HG03460 (cell line): Measurements from ENCODE around the gene R3HDM1.
A peak's percentile ranks its signal among the peaks of the same experiment; 100 is the strongest.
"Not testable (repeated sequence)": the region's sequence is repeated elsewhere in the genome, so short reads cannot be mapped to it uniquely, and the experiment has no call there.

Source experiments
- ATAC-seq: cut with Tn5 transposase; IDR thresholded peaks from one replicate; pipeline ENCODE4 v1.9.1; 2021; ENCODE audit not compliant: unreplicated experiment

R3HDM1 gene

DNA sequence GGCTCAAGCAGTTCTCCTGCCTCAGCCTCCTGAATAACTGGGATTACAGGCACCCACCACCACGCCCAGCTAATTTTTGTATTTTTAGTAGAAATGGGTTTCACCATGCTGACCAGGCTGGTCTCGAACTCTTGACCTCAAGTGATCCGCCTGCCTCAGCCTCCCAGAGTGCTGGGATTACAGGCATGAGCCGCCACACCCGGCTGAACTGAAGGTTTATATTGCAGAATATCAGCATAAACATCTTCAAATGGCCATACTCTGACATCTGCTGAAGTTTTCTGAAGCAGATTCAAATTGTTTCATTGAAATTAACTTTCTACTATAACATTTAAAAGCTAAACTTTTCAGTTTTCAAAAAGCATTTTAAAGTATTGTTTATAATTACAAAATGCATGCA lies 172.8 kb downstream of the R3HDM1 start:
- ATAC-seq, result not testable (repeated sequence)

DNA sequence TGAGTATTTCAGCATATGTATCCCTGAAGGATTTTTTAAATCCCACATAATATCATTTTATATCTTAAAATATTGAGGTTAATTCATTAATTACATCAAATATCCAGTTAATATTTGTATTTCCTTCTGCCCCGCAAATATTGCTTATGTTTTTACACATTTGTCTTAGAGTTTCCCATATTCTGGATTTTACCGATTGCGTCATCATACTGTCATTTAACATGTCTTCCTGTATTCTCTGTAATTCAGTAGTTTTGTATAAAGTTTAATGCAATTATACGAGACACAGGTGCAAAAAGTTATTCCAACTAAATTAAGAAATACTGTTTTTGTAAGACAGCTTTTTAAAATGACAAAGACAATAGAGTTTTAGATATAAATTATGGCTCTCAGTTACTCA lies 176.9 kb downstream of the R3HDM1 start:
- no peak for ATAC-seq

DNA sequence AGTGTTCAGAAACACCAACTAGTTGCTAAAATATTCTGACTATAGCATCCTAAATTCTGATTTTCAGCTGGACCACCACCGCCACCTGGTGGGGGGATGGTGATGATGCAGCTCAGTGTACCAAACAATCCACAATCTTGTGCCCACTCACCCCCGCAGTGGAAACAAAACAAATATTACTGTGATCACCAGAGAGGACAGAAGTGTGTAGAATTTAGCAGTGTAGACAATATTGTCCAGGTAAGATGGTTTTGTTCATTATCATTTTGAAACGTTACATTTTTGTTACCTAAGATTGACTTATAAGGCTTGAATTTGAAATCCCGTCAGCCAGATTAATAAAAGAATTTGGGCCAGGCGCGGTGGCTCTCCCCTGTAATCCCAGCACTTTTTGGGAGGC lies 178.7 kb downstream of the R3HDM1 start:
- peak; percentile 61 for ATAC-seq

DNA sequence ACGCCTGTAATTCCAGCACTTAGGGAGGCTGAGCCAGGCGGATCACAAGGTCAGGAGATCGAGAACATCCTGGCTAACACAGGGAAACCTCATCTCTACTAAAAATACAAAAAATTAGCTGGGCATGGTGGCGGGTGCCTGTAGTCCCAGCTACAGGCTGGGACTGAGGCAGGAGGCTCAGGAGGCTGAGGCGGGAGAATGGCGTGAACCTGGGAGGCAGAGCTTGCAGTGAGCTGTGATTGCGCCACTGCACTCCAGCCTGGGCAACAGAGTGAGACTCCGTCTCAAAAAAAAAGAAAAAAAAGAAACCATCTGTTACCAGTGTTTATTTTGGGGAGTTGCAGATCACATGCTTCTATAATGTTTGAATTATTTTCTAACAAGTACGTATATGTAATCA lies 183.8 kb downstream of the R3HDM1 start:
- ATAC-seq, result not testable (repeated sequence)

DNA sequence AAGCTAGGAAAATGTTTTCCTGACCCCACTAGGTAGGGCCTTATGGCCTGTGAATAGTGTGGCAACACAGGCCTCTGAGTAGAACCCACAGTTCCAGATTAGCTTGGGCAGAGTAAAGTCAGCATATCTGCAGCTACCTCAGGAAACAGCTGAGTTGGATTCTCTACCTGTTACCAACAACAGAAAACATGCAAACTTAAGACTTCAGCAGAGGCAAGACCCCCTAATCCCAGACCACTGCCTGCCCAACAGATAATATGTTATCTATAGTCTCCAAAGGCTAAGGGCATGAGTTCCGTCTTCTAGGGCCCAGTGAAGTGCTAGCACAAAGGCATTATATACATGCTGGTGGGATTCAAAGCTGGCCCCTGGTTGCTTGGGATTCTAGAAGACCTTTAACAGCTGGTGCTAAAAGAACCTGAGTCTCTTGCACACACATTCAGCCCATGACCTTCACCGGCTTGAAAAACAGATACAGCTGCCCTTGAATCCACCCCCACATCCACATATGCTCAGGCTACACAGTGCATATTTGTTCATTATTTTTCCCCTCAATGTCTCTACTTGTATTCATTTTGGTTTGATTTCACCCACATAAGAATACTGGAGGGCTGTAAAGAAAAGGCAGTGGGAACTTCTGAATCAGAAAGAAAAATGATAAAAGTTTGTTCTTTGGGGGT lies 196.9 kb downstream of the R3HDM1 start:
- no peak for ATAC-seq

DNA sequence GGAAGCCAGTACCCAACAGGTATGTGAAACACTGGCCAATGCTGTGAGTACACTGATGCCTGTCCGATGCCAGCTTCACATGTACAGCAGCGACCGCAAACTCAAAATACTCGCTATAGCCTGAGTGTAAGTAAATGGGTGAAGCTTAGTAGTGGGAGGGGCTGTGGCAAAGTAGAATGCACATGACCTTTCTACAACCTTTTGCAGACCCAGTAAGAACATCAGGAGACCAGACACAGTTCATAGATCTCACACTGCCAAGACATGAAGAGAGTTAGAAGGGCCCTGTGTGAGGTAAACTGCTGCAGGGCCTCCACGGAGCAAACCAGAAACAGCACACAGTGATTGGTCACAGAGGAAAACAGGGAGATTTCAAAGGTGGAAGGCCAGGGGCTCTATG lies 201.3 kb downstream of the R3HDM1 start:
- ATAC-seq, result no peak

DNA sequence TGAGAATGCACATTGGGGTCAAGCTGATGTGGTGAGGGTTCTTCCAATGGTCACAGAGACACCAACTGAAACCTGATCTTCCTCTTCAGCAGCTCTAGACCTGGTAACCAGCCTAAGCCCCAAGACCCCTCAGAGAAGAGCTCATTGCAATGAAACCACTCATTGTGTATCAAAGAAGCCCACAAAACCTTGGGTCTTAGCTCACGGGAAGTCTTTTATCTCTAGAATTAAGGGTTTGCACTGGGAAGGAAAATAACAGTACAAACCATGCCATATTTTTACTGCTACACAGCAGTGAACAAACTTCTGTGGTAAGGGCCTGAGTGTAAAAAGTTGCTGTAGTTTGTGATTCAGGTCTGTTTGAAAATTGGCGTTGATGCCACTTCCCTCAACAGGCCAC lies 201.8 kb downstream of the R3HDM1 start:
- no peak for ATAC-seq

DNA sequence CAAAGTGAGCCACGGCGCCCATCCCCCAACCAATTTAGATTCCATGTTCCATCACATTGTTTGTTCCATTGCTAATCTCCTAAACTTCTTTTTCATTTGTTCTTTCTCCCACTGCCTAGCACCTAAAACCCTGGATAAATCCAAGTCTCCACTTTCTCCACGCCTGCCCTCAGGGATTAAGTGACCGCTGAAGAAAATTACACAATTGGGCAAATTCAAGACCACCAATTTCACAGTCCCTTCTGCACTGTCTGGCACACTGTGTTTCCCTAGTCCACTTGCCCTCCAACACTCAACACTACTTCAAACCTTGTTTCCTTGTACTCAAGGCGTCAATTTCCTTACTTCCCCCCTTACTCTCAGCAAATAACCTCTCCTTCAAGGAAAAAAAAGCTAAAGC lies 205.3 kb downstream of the R3HDM1 start:
- ATAC-seq, result no peak

DNA sequence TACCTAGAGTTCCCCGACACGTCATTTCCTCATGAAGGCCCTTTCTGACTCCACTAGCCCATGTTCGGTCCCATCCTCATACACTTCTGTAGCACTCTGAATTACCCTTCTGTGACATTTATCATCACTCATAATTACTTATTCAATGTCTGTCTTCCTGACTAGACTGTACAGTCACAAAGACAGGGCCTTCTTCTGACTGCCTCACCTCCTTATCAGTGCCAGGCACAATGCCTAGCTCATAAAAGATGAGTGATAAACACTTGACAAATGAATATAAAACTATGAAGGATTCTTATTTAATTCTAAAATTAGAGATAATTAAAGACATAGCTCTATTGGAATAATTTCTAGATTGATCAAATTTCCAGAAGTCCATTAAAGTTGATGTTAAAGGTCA lies 208.9 kb downstream of the R3HDM1 start:
- ATAC-seq, result no peak

DNA sequence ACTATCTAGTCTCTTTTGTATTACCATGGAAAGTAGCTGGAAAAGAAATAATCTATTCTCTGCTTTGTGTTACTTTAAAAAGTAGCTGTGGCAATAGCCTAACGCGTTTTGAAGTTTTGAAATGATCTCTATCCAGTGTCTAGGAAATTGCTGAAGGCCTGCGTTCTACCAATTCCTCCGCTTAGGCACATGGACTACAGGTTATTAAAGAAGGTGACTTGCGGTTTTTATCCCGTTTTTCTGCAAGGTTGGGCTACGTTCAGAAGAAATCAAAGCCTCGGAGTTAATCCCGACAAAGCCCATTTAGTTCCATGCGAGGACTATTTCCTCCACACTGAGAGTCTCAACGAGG lies 209.7 kb downstream of the R3HDM1 start:
- ATAC-seq, result no peak

DNA sequence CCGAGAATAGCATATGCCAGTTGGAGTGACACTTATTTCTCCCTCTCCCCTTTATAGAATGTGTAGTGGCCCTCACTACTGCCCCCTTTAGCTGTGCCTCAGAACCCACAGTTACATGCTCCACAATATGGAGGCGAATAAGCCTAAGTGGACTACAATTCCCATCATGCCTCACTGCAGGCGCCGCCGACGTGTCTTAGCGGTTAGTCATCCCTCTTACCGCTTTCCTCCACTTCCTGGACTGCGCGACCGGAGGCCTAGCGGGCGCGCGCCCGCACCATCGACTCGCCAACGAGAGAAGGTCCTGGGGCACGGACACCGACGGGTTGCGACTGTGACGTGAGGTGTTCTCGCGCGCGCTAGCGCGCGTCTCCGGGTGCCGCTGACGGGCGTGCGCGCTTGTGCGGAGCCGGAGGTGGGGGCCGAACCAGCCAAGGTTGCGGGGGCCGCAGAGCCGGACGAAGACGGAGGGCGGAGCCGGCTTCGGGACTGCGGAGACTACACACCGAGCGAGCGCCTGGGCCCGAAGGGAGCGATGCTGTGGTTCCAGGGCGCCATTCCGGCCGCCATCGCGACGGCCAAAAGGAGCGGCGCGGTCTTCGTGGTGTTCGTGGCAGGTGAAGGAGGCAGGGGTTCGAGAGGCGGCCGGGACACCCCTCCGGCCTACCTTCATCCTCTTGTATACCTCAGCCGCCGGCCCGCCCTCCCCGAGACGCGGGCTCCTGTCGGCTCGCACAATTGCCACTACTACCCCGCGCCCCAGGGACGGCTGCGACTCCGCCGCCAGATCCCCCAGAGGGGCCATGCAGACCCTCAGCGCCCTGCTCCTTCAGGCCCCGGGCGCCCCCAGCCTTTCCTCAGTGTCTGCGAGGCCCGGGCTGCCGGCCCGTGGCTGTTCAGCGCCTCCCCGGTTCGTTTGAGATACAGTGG lies 210.4 kb downstream of the R3HDM1 start, which contains the start of gene UBXN4:
UBXN4 (plus strand) TSS at position 461 of the 930 bp plus-strand sequence; CDS start at position 536, 75 bp downstream.
- ATAC-seq, result peak; percentile 87

DNA sequence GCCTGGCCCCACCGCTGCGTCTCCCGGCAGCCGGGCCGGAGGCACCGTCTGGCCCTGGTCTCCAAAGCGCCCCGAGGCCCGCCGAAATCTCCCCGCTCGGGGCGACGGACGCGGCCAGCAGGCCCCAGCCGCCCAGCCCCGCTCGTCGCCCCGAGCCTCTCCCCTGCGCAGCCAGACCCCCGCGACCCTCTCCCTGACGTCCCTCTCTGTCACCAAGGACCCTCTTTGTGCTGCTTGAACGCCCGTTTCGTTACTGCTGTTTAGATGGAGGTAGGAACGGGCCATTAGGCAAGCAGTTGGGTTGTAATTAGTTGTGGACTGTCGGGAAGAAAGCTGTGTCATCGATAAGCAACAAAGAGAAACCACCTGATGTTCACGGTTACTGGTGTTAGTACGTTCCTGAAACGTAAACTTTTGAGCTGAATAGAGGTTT lies 211.1 kb downstream of the R3HDM1 start:
- ATAC-seq, result peak; percentile 13

DNA sequence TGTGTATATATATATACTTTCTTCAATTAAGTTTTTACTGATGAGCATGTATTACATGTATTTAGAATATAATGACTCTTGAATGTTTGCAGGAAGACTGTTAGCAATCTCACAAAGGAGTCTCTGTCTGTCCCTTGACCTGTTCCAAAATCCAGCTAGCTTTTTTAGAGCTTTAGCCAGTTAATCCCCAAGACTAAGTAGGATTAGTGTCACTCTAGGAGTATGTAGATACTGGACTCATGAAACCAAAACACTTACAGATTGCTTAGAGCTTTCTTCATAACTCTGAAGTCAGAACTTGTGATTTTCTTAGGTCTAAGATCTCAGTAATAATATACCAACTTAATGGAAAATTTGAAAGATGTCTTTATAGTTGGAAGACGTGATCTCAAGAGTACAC lies 212.6 kb downstream of the R3HDM1 start:
- ATAC-seq, result no peak

DNA sequence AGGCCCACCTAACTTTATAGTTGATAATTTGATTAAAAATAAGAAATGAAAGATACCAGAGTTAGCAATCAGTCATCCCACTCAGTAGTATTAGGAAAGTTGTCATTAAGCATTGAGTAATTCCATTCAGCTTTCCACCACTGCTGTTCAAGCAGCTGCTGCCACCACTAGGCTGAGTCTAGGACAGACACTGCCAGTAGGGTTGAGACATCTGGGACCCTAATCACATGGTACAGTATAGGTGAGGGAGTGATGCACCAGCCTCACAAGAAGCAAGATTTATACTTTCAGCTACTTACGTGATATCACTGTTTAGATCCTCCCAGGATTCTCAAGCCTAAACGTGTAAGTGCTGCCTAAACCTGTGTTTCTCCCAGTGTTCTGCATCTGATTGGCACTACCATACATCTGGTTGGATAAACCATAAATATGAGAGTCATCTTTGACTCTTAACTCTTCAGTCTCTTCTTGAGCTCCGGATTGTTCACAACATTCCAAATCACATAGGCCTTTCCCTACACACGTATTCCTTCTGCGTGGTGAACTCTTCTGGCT lies 213.6 kb downstream of the R3HDM1 start:
- ATAC-seq, result no peak

DNA sequence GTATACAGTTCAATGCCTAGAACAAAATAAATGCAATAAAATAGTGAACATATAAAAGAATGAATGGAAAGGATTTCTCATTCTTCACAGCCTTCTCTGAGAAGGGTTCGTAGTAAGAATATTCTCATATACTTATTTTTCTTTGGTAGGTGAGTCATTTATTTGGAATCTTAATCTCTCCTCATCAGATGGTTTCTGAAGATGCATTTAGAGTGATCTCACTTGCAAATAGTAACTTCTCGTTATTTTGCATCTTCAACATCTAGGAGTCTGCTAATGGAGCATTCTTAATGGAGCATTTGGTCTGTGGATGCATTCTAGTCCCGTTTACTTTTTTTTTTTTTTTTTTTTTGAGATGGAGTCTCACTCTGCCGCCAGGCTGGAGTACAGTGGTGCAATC lies 214.3 kb downstream of the R3HDM1 start:
- no peak for ATAC-seq

DNA sequence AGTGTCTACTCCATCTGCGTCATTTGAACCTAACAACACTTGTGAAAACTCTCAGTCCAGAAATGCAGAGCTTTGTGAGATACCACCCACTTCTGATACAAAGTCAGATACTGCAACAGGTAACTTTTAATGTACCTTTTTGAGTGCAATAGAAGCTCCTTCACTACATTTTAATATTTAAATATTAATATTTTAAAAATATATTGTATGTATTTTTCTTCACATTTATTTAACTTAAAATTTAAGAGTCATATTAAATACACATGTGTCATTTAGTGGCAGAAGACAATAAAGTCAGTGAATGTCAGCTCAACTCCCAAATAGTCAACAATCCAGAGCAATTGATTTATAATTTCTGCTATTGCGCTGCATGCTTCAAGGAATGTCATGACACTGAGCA lies 224.3 kb downstream of the R3HDM1 start:
- ATAC-seq, result no peak

DNA sequence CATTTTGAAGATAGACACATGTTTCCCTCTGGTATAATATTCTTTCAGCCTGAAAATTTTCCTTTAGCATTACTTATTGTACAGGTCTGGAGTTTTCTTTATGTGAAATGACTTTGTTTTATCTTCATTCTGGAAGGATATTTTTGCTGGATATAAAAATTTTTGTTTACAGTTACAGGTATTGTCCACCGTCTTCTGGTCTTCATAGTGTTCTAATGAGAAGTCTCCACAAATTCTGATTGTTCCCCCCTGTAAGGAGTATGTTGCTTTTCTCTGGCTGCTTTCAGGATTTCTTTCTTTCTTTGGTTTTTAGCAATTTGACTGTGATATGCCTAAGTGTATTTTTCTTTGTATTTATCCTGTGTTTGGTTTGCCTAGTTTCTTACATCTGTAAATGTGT lies 225.4 kb downstream of the R3HDM1 start:
- no peak for ATAC-seq

DNA sequence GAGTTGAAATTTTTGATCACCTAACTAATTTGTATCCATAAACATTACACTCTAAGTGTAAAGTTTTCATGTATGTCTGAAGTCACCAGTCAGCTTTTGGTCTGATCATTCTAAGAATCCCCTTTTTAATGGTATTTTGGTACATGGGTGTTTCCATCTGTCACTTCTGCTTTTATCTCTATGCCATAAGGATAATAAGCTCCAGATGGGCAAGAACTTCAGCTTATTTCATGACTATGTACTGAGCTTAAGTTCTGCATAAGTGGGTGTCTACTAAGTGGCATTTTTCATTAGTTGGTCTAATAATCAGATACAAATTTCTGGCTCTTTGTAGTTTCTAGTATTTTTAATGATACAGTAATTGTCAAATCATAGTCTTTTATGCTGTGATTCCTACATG lies 230.7 kb downstream of the R3HDM1 start:
- ATAC-seq, result no peak

DNA sequence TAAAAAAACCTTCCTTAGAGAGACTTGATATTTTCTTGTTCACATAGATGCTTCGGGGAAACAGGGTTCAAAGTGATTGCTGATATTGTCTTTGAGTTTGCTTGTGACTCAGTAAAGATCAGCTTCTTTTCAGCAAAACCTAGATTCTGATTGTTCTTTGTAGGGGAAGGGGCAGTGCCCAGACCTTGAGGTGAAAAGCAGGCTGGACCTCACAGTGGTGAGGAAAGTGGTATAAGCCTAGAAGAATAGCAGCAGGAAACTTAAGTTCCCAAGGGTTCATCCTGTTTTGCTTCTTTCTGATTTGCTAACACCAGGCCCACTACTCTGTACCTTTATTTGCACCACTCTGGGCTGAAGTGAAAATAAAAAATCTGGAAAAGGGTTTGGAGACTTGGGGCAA lies 231.2 kb downstream of the R3HDM1 start:
- no peak for ATAC-seq

DNA sequence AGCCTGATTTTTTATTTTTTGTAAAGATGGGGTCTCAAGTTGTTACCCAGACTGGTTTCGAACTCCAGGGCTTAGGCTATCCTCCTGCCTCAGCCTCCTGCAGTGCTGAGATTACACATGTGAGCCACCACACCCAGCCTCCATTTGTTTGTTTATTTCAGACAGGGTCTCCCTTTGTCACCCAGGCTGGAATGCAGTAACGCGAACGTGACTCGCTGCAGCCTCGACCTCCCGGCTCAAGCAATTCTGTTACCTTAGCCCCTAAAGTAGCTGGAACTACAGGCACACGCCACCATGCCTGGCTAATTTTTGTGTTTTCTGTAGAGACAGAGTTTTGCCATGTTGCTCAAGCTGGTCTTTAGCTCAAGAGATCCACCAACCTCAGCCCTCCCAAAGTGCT lies 237.6 kb downstream of the R3HDM1 start:
- ATAC-seq, result no peak

DNA sequence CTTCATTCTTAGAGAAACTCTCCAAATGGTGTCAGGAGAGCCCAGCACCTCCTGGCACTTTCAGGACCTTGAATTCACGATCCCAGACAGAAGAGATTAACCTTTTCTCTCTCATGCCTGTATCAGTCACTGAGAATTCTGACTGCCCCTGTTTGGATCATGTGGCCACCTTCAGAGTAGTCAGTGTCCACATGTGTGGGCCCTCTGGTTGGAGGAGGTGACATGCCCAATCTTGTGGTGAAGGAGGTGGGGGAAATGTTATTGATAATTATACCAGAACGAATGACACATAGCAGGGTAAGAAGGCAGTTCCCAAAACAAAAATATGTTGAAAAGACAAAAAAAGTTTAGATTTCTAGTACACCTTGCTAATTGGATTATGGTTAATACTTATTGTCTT lies 242.0 kb downstream of the R3HDM1 start:
- ATAC-seq, result no peak

DNA sequence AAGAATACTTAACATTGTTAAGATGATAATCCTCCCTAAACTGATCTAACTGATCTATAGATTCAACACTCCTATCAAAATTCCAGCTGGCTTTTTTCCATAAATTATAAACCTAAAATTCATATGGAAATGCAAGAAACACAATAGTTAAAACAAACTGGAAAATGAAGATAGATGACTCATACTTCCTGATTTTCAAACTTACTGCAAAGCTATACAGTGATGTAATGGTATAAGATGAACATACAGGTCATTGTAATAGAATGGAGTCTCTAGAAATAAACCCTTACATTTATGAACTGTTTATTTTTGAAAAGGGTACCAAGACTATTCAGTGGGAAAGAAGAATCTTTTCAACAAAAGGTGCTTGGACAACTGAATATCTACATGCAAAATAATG lies 242.6 kb downstream of the R3HDM1 start:
- ATAC-seq, result no peak
